ENCODE data around the gene KIZ.

DNA sequence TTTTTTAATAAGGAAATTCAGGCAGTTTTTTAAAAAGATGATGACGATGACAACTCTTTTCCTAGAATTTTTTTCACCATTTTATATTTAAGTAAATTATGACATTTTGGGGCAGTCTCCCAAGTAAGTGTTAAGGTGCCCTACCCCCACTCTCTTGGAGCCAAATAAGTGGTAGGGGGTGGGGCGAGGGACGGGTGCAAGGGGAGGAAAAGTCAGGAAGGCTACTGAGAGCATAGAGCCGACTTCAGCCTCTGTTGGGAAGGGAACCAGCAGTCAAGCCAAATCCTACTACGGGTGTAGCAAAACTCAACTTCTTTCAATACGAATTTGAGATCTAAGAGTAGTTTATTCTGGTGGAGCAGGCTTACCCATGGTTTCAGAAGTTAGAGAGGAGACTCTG lies 54.4 kb downstream of the KIZ start:
- TF ChIP-seq, protein P1, sequence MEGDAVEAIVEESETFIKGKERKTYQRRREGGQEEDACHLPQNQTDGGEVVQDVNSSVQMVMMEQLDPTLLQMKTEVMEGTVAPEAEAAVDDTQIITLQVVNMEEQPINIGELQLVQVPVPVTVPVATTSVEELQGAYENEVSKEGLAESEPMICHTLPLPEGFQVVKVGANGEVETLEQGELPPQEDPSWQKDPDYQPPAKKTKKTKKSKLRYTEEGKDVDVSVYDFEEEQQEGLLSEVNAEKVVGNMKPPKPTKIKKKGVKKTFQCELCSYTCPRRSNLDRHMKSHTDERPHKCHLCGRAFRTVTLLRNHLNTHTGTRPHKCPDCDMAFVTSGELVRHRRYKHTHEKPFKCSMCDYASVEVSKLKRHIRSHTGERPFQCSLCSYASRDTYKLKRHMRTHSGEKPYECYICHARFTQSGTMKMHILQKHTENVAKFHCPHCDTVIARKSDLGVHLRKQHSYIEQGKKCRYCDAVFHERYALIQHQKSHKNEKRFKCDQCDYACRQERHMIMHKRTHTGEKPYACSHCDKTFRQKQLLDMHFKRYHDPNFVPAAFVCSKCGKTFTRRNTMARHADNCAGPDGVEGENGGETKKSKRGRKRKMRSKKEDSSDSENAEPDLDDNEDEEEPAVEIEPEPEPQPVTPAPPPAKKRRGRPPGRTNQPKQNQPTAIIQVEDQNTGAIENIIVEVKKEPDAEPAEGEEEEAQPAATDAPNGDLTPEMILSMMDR (IDR thresholded peaks at IDR 0.05) = no peak
- TF ChIP-seq POLR2A (IDR thresholded peaks at IDR 0.05) = no peak
